Left ventricle myocardium inferior (tissue), 1 donor: Measurements from ENCODE around the gene HS3ST4. TPM values are rescaled to one million over a fixed set of nuclear protein-coding genes. Genes with fewer than 3 reads are reported as not detected.
"Not testable (repeated sequence)": the region's sequence is repeated elsewhere in the genome, so short reads cannot be mapped to it uniquely, and the experiment has no call there.

Experiments
- DNase-seq: peaks from one replicate; pipeline ENCODE4 v3.0.0-alpha.2; 2020
- H3K27ac ChIP-seq: fragments of 200-600 bp; replicated peaks from 2 replicates; pipeline ENCODE4 v1.8.0; 2021
- H3K27me3 ChIP-seq: fragments of 200-600 bp; 2 replicates; pipeline ENCODE4 v1.8.0; 2021; ENCODE audit warnings: low read depth
- H3K36me3 ChIP-seq: fragments of 200-600 bp; 2 replicates; pipeline ENCODE4 v1.8.0; 2021
- H3K4me1 ChIP-seq: fragments of 200-600 bp; 2 replicates; pipeline ENCODE4 v1.8.0; 2021
- H3K4me3 ChIP-seq: fragments of 200-600 bp; 2 replicates; pipeline ENCODE4 v1.8.0; 2021; ENCODE audit warnings: mild to moderate bottlenecking, moderate library complexity
- H3K9me3 ChIP-seq: fragments of 200-600 bp; replicated peaks from 2 replicates; pipeline ENCODE4 v1.8.0; 2021
- intact Hi-C: fragments of 100-400 bp; cut with micrococcal nuclease; formaldehyde crosslinking; loops from one replicate; pipeline ENCODE4 v1.11.0; 2022
- total RNA-seq: library from RNA; stranded (reverse); fragmentation: NEBNext Ultra II Directional; extraction: Animal tissue kit (Norgen Biotek cat#: 25700); gene quantifications from one replicate; pipeline ENCODE4 v1.2.1, GENCODE V29; 2021
- TF ChIP-seq, protein P1 (sequence below): fragments of 200-600 bp; IDR thresholded peaks from 2 replicates; pipeline ENCODE4 v1.8.0; 2021; ENCODE audit warnings: antibody characterized with exemption, mild to moderate bottlenecking, borderline replicate concordance
- donor health status: DM: no; HTN: yes; CAD: no; lungs with severe emphysema.

HS3ST4 gene
- total RNA-seq, 1 donor from 2014 or later, result not detected

DNA sequence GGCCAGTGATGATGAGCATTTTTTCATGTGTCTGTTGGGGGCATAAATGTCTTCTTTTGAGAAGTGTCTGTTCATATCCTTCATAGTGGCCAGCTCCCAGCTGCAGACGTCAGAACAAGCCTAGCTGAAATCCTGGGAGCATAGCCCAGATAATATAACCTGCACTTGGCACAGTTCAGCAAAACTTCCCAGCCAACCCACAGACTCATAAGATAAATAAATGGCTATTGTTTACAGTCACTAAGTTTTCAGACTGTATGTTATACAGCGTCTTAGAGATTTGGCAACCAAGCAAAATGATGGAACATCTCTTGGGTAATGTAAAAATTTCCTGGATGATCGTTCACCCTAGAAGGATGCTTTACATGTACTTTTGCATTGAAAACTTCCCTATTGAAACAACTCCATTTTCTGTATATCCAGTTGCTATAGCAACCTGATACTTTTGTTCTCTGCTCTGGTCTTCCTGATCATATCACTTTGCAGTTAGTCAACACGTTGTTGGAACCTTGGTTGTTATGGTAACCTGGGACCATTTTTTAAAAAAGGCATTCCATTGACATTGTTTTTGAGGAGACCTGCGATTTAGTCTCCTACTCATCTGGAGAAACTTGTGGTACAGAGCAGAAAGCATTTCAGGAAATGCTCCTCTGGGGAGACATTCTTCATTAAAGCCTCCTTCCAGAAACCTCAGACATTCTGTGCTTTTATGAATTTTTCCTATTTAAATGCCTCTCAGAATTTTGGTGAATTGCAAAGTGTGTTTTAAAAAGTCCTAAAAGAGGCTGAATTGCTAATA is 378.7 kb downstream of the HS3ST4 start:
- TF ChIP-seq, protein P1, sequence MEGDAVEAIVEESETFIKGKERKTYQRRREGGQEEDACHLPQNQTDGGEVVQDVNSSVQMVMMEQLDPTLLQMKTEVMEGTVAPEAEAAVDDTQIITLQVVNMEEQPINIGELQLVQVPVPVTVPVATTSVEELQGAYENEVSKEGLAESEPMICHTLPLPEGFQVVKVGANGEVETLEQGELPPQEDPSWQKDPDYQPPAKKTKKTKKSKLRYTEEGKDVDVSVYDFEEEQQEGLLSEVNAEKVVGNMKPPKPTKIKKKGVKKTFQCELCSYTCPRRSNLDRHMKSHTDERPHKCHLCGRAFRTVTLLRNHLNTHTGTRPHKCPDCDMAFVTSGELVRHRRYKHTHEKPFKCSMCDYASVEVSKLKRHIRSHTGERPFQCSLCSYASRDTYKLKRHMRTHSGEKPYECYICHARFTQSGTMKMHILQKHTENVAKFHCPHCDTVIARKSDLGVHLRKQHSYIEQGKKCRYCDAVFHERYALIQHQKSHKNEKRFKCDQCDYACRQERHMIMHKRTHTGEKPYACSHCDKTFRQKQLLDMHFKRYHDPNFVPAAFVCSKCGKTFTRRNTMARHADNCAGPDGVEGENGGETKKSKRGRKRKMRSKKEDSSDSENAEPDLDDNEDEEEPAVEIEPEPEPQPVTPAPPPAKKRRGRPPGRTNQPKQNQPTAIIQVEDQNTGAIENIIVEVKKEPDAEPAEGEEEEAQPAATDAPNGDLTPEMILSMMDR, result no peak
- DNase-seq, result no peak
- Histone ChIP-seq H3K27me3 (peaks cover 12% of the 10 kb centered on the region), H3K4me3 (no peak overlapping the region), H3K27ac (no peak overlapping the region), H3K9me3 (no peaks in the 10 kb centered on the region), H3K36me3 (no peaks in the 10 kb centered on the region), H3K4me1 (no peaks in the 10 kb centered on the region)
- intact Hi-C loops, result no loop called here

DNA sequence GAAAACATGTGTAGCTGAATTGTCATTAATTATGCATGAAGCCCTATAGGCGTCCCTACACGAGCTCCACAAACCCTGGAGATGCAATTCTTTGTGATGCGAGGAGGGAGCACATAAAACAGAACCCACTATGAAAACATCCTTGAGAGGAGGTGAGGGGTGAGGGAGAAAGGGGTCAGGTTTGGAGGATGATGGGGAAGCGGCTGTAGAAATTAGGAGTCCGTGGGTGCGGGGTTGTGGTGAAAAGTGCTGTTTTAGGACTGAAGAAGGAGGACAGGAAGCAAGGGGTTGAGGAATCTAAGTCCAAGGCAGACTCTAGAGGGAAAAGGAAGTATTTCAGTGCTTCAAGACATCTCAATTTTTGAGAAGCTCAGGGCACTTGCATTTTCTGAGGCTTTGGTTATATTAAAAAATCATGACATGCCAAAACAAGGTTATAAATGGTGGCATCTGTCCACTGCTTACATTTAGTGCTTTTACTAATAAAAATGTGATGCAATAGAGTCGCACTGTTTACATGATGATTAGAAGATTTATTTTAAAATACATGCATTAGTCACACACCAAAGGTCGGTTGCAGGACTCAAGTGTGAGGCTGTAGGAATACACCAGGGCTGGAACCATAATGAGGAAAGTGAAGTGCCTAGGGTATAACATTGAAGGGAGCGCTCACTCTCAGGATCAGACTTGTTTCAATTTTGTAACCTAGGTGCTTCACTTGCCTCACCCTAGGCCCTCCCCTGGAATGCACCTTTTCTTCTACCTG is 379.5 kb downstream of the HS3ST4 start:
- TF ChIP-seq, protein P1, result no peak
- intact Hi-C loops, result no loop called here
- no peaks in the 10 kb centered on the region for H3K36me3 ChIP-seq

DNA sequence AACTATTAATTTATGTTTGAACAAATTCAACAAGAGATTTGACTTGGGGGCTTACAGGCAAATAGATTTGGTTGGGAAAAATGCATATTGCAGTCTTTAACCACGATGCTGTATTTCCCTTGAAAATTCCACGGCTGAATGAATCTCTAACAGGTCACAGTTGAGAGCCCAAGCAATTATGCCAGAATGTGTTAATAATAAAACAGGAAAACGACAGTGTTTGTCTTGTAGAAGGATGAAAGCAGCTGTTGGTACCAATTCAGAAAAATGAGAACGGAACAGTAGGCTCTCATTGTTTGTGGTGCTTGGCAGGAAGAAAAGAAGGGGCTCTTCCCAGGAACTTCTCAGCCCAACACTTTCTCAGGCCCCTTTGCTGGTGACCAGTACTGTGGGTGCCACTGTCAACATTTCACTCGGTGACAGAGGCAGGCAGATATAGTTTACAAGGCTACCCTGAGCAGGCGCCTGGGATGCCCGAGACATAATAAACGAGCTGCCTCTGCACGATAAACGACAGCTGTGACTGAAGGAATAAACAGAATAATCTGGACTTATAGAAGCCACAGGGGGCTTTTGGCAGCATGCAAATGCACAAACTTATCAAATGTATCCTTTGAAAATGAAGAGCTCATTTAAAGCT is 387.1 kb downstream of the HS3ST4 start:
- H3K4me1 ChIP-seq, result no peaks in the 10 kb centered on the region
- no peak overlapping the region for H3K4me3 ChIP-seq
- H3K27ac ChIP-seq, result no peak overlapping the region
- TF ChIP-seq, protein P1, result no peak
- peaks cover 31% of the 10 kb centered on the region for H3K27me3 ChIP-seq
- no peak for DNase-seq
- intact Hi-C loops, result no loop called here
- H3K36me3 ChIP-seq, result no peaks in the 10 kb centered on the region
- H3K9me3 ChIP-seq, result peaks cover 9% of the 10 kb centered on the region

More for the DNA sequence above, 379.5 kb downstream of the HS3ST4 start:
- H3K27me3 ChIP-seq, result peaks cover 14% of the 10 kb centered on the region
- H3K4me1 ChIP-seq, result no peaks in the 10 kb centered on the region
- no peaks in the 10 kb centered on the region for H3K9me3 ChIP-seq
- no peak for DNase-seq
- H3K4me3 ChIP-seq, result no peak overlapping the region
- no peak overlapping the region for H3K27ac ChIP-seq

DNA sequence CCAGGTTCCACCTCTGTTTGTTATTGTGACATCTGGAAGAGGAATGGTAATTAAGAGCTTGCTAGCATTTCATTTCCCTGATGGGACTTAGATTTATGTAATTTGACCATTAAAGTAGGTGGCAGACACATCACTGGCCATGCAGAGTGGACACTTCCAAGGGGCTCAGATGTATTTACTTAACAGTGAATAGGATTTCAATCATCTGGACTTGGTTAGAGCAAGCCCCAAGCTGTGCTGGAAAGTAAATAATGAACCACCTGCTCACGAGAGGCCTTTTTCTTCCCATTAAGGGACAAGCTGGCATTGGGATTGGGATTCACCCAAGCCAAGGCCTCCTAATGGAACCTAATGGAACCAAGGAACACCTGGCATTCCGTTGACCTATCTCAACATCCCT is 395.3 kb downstream of the HS3ST4 start:
- intact Hi-C loops, result no loop called here
- H3K9me3 ChIP-seq, result no peaks in the 10 kb centered on the region
- DNase-seq, result no peak
- TF ChIP-seq, protein P1, result no peak
- H3K4me3 ChIP-seq, result no peak overlapping the region
- H3K27me3 ChIP-seq, result no peaks in the 10 kb centered on the region
- H3K4me1 ChIP-seq, result no peaks in the 10 kb centered on the region
- H3K27ac ChIP-seq, result no peak overlapping the region
- no peaks in the 10 kb centered on the region for H3K36me3 ChIP-seq

DNA sequence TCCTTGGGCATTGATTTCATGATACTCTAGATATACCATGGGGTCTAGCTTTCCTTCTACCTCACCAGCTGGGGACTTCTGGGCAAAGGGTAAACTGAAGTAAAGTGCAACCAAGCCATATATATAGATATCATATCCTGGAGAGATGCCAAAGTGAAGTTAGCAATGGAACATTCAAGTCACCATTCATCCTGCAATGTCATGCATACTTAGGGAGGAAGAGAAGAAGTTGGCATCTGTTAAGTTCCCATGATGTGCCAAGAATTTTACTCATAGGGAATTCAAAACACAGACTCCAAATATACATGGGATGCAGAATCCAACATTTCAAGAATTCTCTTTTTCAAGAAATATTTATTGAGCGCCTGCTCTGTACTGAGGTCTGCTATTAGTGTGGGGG is 399.8 kb downstream of the HS3ST4 start:
- intact Hi-C loops, result no loop called here
- Histone ChIP-seq H3K27ac (no peak overlapping the region), H3K4me3 (no peak overlapping the region), H3K36me3 (no peaks in the 10 kb centered on the region), H3K9me3 (no peaks in the 10 kb centered on the region), H3K4me1 (no peaks in the 10 kb centered on the region), H3K27me3 (no peaks in the 10 kb centered on the region)
- TF ChIP-seq, protein P1, result no peak
- DNase-seq, result no peak

DNA sequence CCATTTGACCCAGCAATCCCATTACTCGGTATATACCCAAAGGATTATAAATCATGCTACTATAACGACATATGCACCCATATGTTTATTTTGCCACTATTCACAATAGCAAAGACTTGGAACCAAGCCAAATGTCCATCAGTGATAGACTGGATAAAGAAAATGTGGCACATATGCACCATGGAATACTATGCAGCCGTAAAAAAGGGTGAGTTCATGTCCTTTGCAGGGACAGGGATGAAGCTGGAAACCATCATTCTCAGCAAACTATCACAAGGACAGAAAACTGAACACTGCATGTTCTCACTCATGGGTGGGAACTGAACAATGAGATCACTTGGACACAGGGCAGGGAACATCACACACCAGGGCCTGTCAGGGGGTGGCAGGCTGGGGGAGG is 406.4 kb downstream of the HS3ST4 start:
- H3K9me3 ChIP-seq, result peaks cover 12% of the 10 kb centered on the region
- DNase-seq, H3K4me3 ChIP-seq, H3K36me3 ChIP-seq, H3K4me1 ChIP-seq, H3K27me3 ChIP-seq, H3K27ac ChIP-seq, intact Hi-C loops: not testable (repeated sequence)
